HG02763 (cell line): ENCODE data around the gene COL4A2.

ENCODE experiments used
- ATAC-seq: cut with Tn5 transposase; IDR thresholded peaks from one replicate; pipeline ENCODE4 v1.9.1; 2021; ENCODE audit warnings: mild to moderate bottlenecking, moderate library complexity; ENCODE audit not compliant: unreplicated experiment

COL4A2 gene

GRCh38 chr13:110413676-110414040 is 106.6 kb downstream of the COL4A2 start:
- no peak for ATAC-seq

GRCh38 chr13:110414283-110414682 is 107.2 kb downstream of the COL4A2 start:
- ATAC-seq = no peak

DNA sequence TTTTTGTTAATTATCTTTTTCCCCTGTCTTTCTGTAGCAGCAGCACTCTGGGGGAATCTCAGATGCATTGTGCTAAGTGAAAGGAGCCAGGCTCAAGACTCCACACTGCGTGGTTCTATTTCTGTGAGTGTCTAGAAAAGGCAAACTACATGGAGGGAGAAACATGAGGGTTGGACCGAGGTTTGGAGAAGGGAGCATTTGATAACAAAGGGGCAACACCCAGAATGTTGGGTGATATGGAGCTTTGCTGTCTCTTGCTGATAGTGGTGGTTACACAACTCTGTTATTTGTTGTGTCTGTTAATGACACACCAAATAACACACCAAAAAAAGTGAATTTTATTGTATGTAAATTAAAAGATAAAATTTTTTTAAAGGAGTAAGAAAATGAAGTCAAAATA is 107.8 kb downstream of the COL4A2 start:
- no peak for ATAC-seq

DNA sequence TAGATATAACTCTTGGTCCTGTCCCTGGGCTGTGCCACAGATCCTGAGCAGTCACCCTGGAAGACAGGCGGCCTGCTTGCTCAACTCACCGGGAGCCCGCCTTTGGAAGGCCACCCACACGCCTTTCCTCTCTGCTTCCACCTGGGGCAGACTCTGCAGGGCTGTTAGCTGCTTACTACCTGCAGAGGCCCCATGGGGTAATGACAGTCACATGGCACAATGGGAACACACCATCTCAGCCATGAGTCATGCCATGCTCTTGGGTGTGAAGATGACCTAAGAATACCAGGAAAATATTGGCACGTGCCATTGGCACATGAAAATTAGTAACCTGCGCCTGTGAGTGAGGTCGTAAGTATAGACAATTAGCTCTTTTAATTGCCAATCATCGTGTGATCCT is 108.6 kb downstream of the COL4A2 start:
- ATAC-seq = no peak

DNA sequence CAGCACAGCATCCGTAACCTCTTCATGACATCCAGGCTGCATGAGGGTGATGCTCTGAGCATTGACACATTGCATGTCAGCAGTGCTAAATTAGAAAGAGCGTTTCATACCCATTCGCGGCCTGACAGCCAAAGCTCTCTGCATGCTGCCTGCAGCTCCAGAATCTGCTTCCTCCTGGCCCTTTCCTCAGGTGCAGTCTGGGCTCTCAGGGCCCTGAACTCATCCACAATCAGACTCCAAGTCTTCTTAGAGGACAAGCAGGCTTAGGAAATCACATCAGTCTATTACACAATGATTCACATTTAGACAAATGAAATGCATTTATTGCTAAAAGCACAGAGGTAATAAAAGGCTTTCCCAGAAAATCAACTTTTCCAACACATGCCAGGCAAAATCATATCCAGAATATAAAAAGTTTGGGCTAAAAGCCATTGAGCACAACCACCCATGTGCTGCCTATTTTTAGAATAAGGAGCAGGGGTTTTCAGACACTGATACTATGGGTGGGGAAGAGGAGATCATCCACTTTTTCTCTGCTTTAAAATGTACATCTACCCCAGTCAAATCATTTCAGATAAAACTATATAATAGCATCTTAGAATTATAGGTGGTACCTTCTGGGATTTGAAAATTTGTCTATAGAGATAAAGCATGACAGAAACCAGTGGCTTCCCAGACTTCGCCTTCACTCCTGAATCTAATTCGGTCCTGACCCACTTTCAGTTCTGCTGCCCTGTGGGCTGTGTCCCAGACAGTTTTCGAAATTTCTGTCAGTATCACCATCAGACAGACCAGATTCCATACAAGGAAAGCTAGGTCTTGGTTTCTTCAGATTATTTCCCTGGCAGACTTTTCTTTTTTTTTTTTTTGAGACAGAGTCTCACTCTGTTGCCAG is 109.3 kb downstream of the COL4A2 start:
- no peak for ATAC-seq

DNA sequence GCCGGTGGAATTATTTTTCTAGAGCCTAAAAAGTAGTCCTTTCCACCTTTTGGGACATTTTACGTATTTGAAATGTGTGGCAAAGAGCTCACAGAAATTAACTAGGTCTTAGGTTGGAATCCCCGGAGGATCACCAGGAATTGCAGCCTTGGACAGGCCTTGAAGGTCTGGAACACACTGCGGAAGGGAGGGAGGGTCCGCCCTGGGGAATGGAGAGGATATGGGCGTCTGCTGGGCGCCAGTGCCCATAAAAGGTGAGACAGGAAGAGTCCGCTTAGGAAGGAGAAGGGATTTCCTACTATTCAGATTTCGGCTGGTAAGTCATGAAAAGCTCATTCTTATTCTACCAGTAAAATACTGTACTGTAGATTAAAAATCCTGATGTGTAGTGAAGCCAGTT is 111.9 kb downstream of the COL4A2 start:
- ATAC-seq = no peak

- no peak for ATAC-seq
These were observed 112.3 kb downstream of the COL4A2 start for GRCh38 chr13:110419381-110419791.

DNA sequence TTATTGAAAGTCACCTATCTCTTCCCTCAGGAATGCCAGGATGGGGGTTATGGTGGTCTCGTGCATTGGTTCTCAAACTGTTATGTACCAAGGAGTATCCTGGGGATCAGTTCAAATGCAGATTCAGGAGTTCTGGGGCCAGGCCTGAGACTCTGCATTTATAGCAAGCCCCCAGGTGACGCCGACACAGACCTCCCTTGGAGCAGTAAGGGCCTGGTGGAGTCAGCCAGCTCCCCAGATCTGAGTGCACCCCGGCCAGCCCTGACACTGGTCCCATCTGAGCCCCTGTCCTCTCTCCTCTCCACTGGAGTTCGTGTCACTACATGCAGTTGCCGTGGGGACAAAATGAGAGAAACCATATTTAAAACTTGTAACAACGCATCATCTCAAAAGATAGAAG is 112.9 kb downstream of the COL4A2 start:
- no peak for ATAC-seq

DNA sequence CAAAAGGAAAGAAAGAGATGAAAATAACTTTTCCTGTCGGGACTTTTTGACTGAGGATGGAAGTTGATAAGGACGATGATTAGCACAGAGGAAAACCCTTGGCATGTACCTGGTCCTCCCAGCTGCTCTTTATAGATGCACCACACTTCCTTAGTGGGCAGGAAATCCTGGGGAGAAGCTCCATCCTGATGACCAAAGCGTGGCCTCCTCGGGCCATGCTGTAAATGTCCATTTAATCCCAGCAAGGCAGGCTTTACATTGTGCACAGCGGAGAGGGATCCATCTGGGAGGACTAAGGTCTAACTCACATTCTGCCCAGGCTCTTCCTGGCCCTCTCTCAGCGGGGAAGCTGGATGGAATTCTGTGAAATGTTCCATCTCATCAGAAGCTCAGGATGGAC is 113.5 kb downstream of the COL4A2 start:
- no peak for ATAC-seq

- no peak for ATAC-seq
These were observed 114.0 kb downstream of the COL4A2 start for GRCh38 chr13:110421061-110421460.

GRCh38 chr13:110421696-110422385 is 114.8 kb downstream of the COL4A2 start:
- no peak for ATAC-seq

DNA sequence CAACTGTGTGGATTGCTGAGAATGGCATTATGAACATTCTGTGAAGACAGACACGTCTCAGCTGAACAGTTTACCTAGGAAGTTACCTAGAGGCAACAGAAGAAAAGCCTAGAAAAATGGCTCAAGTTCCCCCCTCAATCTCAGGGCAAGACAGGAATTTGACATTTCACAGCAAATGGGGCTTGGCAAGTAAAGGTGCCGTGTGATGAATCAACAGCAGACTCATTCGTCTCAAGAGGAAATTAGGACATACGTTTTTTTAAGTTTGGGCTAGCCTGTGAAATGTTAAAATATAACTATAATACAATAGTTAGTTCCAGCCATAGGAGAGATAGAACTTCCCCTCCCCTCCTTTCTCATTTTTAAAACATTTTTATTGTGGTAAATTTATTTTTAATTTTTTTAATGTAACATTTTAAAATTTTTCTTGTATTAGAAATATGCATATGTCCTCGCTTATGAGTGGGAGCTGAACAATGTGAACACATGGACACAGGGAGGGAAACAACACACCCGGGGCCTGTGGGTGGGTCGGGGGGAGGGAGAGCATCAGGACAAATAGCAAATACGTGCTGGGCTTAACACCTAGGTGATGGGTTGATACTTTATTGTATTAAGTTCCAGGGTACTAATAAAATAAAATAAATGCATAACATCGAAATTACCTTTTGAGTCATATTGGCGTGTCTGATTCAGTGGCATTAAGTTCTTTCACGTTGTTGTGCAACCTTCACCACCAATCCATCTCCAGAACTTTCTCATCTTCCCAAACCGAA is 116.0 kb downstream of the COL4A2 start:
- ATAC-seq = no peak

GRCh38 chr13:110423689-110424302 is 116.7 kb downstream of the COL4A2 start:
- no peak for ATAC-seq

DNA sequence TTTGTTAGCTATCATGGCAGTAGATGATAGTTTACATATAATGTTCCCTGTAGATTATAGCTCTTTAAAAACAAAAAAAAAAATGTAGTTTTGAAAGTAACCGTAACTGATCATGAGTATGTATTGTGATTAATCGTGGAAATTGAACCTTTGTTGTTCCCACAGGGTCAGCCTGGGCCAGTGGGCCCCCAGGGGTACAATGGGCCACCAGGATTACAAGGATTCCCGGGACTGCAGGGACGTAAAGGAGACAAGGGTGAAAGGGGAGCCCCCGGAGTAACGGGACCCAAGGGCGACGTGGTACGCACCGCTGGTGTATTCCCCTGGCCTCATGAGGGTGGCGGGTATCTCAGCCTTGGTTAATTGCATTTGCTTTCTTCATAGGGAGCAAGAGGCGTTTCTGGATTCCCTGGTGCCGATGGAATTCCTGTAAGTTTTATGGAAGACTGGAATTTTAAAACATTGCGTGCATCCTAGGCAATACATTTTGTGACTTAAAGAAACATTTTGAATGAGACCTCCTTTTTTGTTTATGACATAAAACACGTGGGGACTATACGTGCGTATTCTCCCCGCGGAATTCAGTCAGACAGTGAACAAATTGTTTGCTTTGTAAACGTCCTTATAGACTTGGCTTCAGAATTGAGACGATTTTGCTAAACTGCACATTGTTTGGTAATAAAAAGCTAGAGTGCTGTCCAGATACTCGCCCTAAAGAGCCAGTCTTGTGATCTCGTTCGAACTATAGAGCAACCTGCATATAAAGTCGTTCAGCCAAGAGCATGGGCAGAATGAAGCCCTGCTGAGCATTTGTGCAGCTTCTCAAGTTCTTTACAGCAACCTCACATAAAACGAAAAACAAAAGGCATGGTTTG is 117.7 kb downstream of the COL4A2 start:
- no peak for ATAC-seq

- no peak for ATAC-seq
These were observed 118.3 kb downstream of the COL4A2 start for GRCh38 chr13:110425444-110425780.

DNA sequence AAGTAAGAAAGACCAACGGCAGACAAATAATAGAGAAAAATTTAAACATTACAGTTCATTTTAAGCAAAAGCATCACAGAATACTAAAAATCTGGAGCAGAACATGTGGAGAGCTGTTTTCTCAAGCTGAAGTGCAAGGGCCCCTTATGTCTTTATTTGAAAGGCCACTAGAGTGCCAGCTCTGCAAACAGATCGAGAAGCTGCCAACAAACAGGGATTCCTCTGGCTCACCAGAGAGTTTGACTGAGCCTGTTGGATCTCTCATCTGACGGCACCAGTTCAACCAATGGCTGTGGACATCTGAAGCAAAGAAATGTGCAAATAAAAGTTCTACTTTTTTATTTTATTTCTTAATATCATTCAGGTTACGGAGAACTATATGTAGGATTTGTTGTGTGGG is 119.7 kb downstream of the COL4A2 start:
- no peak for ATAC-seq

GRCh38 chr13:110428313-110428712 is 121.2 kb downstream of the COL4A2 start:
- ATAC-seq = no peak

DNA sequence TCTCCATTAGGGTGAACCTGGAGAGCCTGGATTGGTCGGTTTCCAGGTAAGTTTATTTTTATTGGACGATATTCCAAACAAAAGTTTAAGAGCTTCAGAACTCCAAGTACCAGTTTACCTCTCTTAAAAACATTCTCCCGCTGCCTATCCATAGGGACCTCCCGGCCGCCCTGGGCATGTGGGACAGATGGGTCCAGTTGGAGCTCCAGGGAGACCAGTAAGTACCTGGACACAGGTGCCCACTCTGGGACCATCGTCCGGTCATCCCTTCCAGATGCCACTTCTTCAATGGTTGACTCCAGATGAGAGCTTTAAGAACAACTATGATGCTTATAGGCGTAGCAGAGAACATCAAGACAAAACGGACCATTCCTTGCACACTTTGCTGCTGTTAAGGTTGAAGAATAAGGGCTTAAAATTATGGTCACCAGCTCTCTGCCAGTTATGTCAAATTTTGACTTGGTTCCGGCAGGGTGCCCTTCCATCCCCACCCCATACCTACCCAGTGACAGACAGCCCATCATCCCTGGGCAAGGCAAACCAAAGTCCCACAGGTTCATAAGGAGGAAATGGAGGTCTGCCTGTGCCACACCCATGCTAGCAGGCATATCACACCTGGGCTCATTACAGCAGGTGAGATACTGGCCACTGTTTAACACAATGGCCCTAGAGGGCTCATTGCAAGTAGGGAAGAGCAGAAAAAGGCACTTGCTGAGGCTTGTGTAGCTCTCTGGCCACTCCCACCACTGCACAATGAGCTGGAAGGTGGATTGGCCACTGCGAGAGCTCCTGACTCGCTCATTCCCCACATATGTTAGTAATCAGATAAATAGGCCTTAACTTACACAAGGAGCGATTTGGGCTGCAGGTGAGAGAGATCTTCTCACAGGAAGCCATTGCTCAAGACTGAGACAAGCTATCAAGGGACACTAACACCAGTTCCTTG is 123.6 kb downstream of the COL4A2 start:
- ATAC-seq = no peak
